IMR-90 (cell line): ENCODE data around the gene RPS27A.

Experiments used
- BHLHE40 ChIP-seq: fragments of 150-350 bp; IDR thresholded peaks from 2 replicates; pipeline ENCODE4 v1.6.1; 2016; ENCODE audit warnings: mild to moderate bottlenecking, low read depth, low read length
- CEBPB ChIP-seq: IDR thresholded peaks from 2 replicates; pipeline ENCODE4 v1.6.1; 2012; ENCODE audit warnings: low read depth, low read length, improper control_type of control experiment
- CTCF ChIP-seq: conservative IDR thresholded peaks from 2 replicates; pipeline ENCODE4 v1.5.1; 2012; ENCODE audit warnings: mild to moderate bottlenecking, low read depth, low read length, improper control_type of control experiment
- ELK1 ChIP-seq: fragments of 150-350 bp; IDR thresholded peaks from 2 replicates; pipeline ENCODE4 v1.6.1; 2016; ENCODE audit warnings: low read depth, mild to moderate bottlenecking, low read length, moderate library complexity, borderline replicate concordance
- MAZ ChIP-seq: IDR thresholded peaks from 2 replicates; pipeline ENCODE4 v1.6.1; 2012; ENCODE audit warnings: low read depth, mild to moderate bottlenecking, low read length, improper control_type of control experiment, moderate library complexity, borderline replicate concordance
- MXI1 ChIP-seq: IDR thresholded peaks from 2 replicates; pipeline ENCODE4 v1.6.1; 2012; ENCODE audit warnings: low read depth, mild to moderate bottlenecking, low read length, moderate library complexity, borderline replicate concordance
- POLR2A ChIP-seq: IDR thresholded peaks from 2 replicates; pipeline ENCODE4 v1.6.1; 2012; ENCODE audit warnings: mild to moderate bottlenecking, low read depth, low read length
- RAD21 ChIP-seq: IDR thresholded peaks from 2 replicates; pipeline ENCODE4 v1.6.1; 2012; ENCODE audit warnings: low read length, improper control_type of control experiment
- RCOR1 ChIP-seq: IDR thresholded peaks from 2 replicates; pipeline ENCODE4 v1.6.1; 2012; ENCODE audit warnings: mild to moderate bottlenecking, low read length, improper control_type of control experiment; ENCODE audit not compliant: insufficient replicate concordance
- SMC3 ChIP-seq: fragments of 150-350 bp; IDR thresholded peaks from 2 replicates; pipeline ENCODE4 v1.6.1; 2016; ENCODE audit warnings: low read depth, mild to moderate bottlenecking, antibody characterized with exemption, low read length, moderate library complexity
- USF2 ChIP-seq: fragments of 150-350 bp; IDR thresholded peaks from 2 replicates; pipeline ENCODE4 v1.6.1; 2017; ENCODE audit warnings: mild to moderate bottlenecking, antibody characterized with exemption, low read length, low read depth

- TF ChIP-seq CEBPB (no peak), USF2 (no peak), CTCF (no peak), POLR2A (no peak), SMC3 (no peak), RCOR1 (no peak), RAD21 (no peak), MXI1 (no peak), ELK1 (no peak), MAZ (no peak), BHLHE40 (no peak)
Measured at GRCh38 chr2:55245411-55245810, 12.9 kb downstream of the RPS27A start.
